Measurements from ENCODE around the gene STAT4. TPM values are rescaled to one million over a fixed set of nuclear protein-coding genes. Genes with fewer than 3 reads are reported as not detected.

Gene STAT4
- total RNA-seq, 1 donor from 2014 or later, result 89.9 TPM

DNA sequence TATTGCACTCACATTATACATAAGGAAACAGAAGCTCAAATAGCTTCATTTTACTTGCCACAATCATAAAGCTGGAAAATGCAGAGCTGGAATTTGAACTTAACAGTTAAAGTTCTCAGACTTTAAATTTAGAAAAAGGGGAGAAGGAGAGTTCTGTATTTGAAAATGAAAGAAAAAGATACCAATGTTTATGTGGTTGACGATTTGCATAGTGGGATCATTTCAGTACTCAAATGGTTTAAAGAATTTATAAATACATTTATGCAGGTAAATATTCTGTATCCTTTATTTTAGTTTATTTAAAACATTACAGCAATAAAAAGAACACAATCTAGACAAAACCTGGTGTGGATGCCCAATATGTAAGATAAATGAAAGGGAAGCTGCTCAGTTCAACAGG is 25.5 kb upstream of the STAT4 start:
- intact Hi-C loops (cut with micrococcal nuclease), result no loop called here

GRCh38 chr2:191174442-191174841 is 23.6 kb upstream of the STAT4 start:
- intact Hi-C loops (cut with micrococcal nuclease), result no loop called here

DNA sequence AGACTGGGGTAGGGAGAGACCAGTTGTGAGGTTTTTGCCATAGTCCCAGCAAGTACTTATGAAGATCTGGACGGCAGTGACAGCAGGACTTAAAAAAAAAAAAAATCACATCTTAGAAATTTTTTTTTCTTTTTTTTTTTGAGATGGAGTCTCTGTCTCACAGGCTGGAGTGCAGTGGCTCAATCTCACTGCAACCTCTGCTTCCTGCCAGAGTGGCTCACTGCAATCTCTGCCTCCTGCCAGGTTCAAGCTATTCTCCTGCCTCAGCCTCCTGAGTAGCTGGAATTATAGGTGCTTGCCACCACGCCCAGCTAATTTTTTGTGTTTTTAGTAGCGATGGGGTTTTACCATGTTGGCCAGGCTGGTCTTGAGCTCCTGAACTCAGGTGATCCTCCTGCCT is 22.4 kb upstream of the STAT4 start:
- intact Hi-C loops (cut with micrococcal nuclease), result no loop called here

DNA sequence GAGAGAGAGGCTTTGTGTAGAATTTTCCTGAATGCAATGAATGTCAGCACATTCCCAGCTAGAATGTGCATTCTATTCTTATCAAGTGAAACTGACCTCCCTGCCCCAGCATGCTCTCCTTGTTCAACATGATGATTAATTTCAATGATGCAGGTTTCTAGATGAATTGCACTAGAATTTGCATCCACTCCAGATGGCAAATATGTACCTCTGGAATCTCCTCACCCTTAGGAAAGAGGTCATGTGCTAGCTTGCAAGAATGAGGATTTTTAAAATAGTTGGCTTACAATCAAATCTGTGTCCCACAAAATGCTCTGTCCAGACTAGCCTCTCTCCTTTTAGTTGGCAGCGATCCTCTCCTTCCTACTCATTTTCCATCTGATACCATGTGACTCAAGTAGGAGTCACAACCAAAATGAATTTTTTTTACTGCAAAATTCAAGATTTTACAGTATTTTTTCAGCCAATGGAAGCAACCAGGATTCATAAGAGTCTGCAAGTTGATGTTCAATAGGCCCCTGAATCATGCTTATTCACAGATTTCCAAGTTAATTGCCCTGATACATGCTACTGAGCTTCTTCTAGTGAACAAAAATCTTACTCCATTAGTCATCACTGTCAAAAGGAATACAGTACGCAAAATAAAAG is 21.0 kb upstream of the STAT4 start:
- intact Hi-C loops (cut with micrococcal nuclease), result loop anchor here (1.0 kb wide), 1 partner anchor 73 kb away; the partner anchor contains the start of gene MYO1B

- intact Hi-C loops (cut with micrococcal nuclease), result loop anchor here (1.0 kb wide), 1 partner anchor 74 kb away; the partner anchor contains the start of gene MYO1B
Observed at GRCh38 chr2:191171286-191171685, 20.5 kb upstream of the STAT4 start.

DNA sequence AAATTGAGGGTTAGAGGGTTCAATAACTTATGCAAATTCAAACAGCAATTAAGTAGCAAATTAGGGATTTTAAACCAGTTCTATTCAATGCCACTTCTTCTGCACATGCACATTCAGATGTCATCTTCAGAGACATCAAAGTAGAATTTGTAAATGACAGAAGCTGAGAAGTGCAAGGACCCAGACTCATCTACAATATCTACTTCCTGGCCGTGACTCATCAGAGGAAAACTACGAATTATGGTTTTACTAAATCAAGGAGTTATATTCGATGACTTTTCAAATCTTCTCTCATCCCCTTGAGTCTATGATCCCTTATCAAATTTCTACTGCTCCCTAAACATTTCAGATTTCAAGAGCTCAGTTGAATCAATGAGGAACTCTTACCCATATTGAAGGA is 20.0 kb upstream of the STAT4 start:
- intact Hi-C loops (cut with micrococcal nuclease), result loop anchor here (1.0 kb wide), 1 partner anchor 75 kb away; the partner anchor contains the start of gene MYO1B

DNA sequence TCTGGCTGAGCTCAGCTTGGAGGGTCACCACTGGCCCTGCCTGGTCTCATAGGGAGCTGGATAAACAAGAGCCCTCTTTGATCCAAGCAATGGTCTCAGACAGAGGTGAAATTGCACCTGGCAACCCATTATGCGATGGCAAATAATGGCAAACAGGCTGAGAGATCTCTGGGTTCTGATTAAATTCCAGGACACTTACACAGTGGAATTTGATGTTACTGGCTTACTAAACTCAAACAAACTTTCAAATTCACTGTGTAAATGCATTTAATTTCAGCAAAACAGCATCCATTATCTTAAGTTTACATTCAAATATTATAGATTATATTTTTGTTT is 19.5 kb upstream of the STAT4 start:
- intact Hi-C loops (cut with micrococcal nuclease), result no loop called here

GRCh38 chr2:191169456-191170300 is 18.9 kb upstream of the STAT4 start:
- intact Hi-C loops (cut with micrococcal nuclease), result no loop called here

GRCh38 chr2:191167766-191168165 is 17.0 kb upstream of the STAT4 start:
- intact Hi-C loops (cut with micrococcal nuclease), result no loop called here

- intact Hi-C loops (cut with micrococcal nuclease), result no loop called here
Observed at GRCh38 chr2:191166756-191167445, 16.1 kb upstream of the STAT4 start.

GRCh38 chr2:191166111-191166755 is 15.4 kb upstream of the STAT4 start:
- intact Hi-C loops (cut with micrococcal nuclease), result no loop called here

GRCh38 chr2:191165176-191165643 is 14.4 kb upstream of the STAT4 start:
- intact Hi-C loops (cut with micrococcal nuclease), result loop anchor here (1.0 to 2.0 kb wide), 11 partner anchors 54 to 997 kb away; partner anchors contain the start of gene MYO1B

- intact Hi-C loops (cut with micrococcal nuclease), result no loop called here
Observed at GRCh38 chr2:191158747-191159146, 8.0 kb upstream of the STAT4 start.

DNA sequence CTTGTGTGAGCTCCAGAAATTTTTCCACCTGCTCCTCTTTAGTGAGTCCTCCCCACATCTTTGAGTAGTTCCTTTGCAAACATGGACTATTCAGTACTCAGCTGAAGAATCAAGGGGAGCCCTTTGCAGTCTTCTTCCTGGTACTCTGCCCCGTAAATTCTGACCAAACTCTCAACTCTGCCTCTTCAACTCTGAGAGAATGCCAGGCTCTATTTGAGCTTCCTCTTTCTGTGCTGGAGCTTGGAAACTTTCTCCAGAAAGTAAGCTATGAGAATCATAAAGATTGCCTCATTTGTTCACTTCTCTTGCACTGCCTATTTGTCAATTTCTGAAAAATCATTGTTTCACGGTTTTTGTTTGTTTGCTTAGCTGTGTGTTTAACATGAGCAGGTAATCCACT is 7.4 kb upstream of the STAT4 start:
- intact Hi-C loops (cut with micrococcal nuclease), result no loop called here

DNA sequence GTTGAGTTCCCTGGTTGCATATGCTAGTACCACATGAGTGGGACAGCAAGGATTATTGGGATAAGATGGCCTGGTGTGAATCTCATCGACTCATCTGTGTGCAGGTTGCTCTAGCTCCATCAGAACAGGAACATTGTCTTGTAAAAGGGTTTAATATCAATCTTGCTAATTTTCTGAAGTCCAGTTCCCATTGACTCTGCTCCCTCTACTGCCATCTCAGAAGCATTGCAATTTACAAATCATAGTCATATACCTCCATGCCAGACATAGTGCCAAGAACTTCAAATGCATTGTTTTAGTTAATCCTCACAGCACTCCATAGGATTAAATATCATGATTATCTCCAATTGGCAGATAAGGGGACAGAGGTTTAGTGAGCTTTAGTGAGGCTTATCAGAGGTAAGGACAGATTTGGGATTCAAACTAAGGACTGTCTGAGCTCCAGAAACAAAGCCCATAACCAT is 4.8 kb upstream of the STAT4 start:
- intact Hi-C loops (cut with micrococcal nuclease), result loop anchor here (1.0 kb wide), 1 partner anchor 103 kb away; no protein-coding TSS in a partner anchor

DNA sequence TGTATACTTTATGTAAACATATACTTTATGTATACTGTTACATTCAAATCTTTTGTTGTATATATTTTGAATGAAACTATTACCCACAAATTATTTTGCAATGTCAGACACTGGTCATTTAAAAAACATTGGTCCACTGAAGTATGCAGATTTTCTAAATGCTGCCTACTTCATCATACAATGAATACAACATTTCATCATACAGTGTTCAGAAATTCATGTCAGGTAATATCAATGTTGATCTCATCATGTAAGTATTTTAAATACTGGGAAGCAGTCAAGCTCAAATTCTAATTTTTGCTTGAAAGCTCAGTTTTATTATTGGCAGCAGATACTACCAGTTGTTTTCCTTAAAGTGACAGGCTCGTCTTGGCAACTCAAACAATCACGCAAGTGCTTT is 2.9 kb upstream of the STAT4 start:
- intact Hi-C loops (cut with micrococcal nuclease), result loop anchor here (5.0 kb wide), 1 partner anchor 1371 kb away; the partner anchor contains the start of genes ORMDL1 and PMS1

GRCh38 chr2:191152482-191153240 is 1.9 kb upstream of the STAT4 start:
- intact Hi-C loops (cut with micrococcal nuclease), result loop anchor here (5.0 kb wide), 1 partner anchor 1370 kb away; the partner anchor contains the start of genes ORMDL1 and PMS1

GRCh38 chr2:191151331-191151730 is 537 bp upstream of the STAT4 start:
- intact Hi-C loops (cut with micrococcal nuclease), result loop anchor here (1.0 to 5.0 kb wide), 6 partner anchors 43 to 1369 kb away; partner anchors contain the start of genes GLS, ORMDL1 and PMS1

DNA sequence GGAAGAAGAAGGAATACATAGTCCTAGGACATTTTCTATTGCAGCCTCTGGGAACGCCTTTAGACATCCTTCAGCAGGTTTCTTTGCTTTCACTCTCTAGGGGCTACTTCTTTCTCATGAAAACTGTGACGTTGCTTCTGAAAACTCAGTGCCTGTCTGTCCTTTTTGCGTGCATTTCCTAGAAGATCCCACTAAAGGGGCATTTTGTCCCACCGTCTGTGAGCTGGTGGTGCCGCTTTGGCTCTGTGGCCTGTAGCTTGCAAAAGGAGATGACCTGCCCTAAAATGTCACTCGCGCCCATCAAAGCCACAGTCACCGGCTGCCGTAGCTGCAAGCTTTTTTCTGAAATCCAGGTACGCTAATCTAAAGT is 579 bp downstream of the STAT4 start:
- intact Hi-C loops (cut with micrococcal nuclease), result loop anchor here (1.0 to 5.0 kb wide), 4 partner anchors 86 to 1368 kb away; partner anchors contain the start of genes ORMDL1, PMS1 and STAT1

GRCh38 chr2:191149391-191149790 is 1.4 kb downstream of the STAT4 start:
- intact Hi-C loops (cut with micrococcal nuclease), result loop anchor here (1.0 to 2.0 kb wide), 2 partner anchors 23 to 369 kb away; no protein-coding TSS in a partner anchor
